Measurements from ENCODE around the gene KCTD16. TPM values are rescaled to one million over a fixed set of nuclear protein-coding genes. Genes with fewer than 3 reads are reported as not detected.

Gene KCTD16
- total and polyA plus RNA-seq, 2 donors = 0.02 to 0.09 TPM

DNA sequence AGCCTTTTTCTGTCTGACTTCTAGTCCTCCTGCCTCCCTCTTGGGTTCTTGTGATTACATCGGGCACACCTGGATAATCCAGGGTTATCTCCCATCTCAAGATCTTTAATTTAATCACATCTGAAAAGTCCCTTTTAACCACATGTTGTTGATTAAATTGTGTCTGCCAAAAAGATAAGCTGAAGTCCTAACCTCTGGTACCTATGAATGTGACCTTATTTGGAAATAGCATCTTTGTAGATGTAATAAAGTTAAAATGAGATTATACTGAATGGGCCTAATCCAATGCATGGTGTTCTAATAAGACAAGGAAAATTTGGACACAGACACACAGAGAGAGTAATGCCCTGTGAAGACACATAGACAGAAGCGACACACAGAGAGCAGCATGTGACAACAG is 232.4 kb downstream of the KCTD16 start:
- H3K4me3 ChIP-seq (ENCODE audit: low read length in 2 of 2) = no peak overlapping the region
- H3K9me3 ChIP-seq (ENCODE audit: control insufficient read depth in 2 of 2, insufficient read depth in 1 of 2, low read length in 1 of 2) = no peaks in the 10 kb centered on the region
- H3K4me1 ChIP-seq (ENCODE audit: control insufficient read depth in 2 of 2, insufficient read depth in 2 of 2, low read length in 2 of 2) = no peaks in the 10 kb centered on the region
- 99% methylated on average over 2 of the region's 2 CpGs for WGBS
- H3K27ac ChIP-seq (ENCODE audit: low read depth in 1 of 2, low read length in 1 of 2) = no peak overlapping the region
- DNase-seq (ENCODE audit: low read depth in 6 of 9, low spot score in 9 of 9) = no peak
- no peaks in the 10 kb centered on the region for H3K27me3 ChIP-seq (ENCODE audit: control insufficient read depth in 2 of 2, insufficient read depth in 1 of 2, low read length in 1 of 2)
- no peaks in the 10 kb centered on the region for H3K36me3 ChIP-seq (ENCODE audit: control insufficient read depth in 2 of 2, insufficient read depth in 2 of 2, low read length in 1 of 2)

DNA sequence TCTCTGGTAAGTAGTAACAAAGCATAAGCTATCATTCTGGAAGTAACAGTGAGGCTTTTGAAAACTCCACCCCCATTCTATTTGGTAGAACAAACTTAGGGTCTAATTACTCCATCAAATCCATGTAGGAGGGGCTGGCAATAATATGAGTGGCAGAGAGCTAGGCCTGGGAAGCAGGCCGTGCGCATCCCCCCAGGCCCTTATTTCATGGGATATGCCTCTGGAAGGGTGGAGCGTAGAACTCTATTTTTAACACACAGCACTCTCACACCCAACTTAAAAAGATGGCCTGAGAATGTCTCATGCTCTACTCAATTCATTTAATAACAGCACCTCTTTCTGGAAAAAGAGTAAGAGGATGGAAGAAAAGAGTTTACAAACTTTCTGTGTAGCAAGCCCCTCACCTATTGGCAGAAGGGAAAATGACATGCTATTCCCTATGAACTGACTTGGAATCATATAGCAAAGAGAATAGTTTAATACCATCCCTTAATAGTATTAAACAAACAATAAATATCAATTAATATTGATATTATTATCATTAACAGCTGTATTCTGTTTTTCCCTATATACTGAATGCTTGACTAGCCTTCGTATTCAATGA is 233.2 kb downstream of the KCTD16 start:
- Histone ChIP-seq H3K9me3 (ENCODE audit: control insufficient read depth in 2 of 2, insufficient read depth in 1 of 2, low read length in 1 of 2) (no peaks in the 10 kb centered on the region), H3K27ac (ENCODE audit: low read depth in 1 of 2, low read length in 1 of 2) (no peak overlapping the region), H3K36me3 (ENCODE audit: control insufficient read depth in 2 of 2, insufficient read depth in 2 of 2, low read length in 1 of 2) (no peaks in the 10 kb centered on the region), H3K4me1 (ENCODE audit: control insufficient read depth in 2 of 2, insufficient read depth in 2 of 2, low read length in 2 of 2) (no peaks in the 10 kb centered on the region), H3K27me3 (ENCODE audit: control insufficient read depth in 2 of 2, insufficient read depth in 1 of 2, low read length in 1 of 2) (no peaks in the 10 kb centered on the region), H3K4me3 (ENCODE audit: low read length in 2 of 2) (no peak overlapping the region)
- no peak for DNase-seq (ENCODE audit: low read depth in 6 of 9, low spot score in 9 of 9)
- 98% methylated on average over 4 of the region's 4 CpGs for WGBS

DNA sequence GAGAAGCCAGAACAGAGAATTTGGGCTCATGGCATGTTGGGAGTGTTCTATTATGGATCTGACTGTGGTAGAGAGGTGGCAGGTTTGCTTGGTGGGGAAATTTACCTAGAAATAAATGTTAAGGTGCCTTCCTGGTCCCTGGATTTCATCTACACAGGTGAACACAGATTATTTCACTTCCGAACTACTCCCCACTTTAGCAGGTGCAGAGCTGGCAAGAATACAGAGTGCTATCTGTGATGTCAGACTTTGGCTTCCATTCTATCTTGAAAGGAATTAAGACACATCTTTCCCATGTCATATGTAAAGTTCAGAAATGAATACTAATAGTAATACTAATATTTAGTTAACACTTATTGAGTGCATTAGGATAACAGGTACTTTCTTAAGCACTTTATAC is 234.0 kb downstream of the KCTD16 start:
- Histone ChIP-seq H3K27me3 (ENCODE audit: control insufficient read depth in 2 of 2, insufficient read depth in 1 of 2, low read length in 1 of 2) (no peaks in the 10 kb centered on the region), H3K27ac (ENCODE audit: low read depth in 1 of 2, low read length in 1 of 2) (no peak overlapping the region), H3K36me3 (ENCODE audit: control insufficient read depth in 2 of 2, insufficient read depth in 2 of 2, low read length in 1 of 2) (no peaks in the 10 kb centered on the region), H3K4me1 (ENCODE audit: control insufficient read depth in 2 of 2, insufficient read depth in 2 of 2, low read length in 2 of 2) (no peaks in the 10 kb centered on the region), H3K4me3 (ENCODE audit: low read length in 2 of 2) (no peak overlapping the region), H3K9me3 (ENCODE audit: control insufficient read depth in 2 of 2, insufficient read depth in 1 of 2, low read length in 1 of 2) (no peaks in the 10 kb centered on the region)
- no peak for DNase-seq (ENCODE audit: low read depth in 6 of 9, low spot score in 9 of 9)
- 97% methylated on average over 1 of the region's 1 CpG for WGBS

DNA sequence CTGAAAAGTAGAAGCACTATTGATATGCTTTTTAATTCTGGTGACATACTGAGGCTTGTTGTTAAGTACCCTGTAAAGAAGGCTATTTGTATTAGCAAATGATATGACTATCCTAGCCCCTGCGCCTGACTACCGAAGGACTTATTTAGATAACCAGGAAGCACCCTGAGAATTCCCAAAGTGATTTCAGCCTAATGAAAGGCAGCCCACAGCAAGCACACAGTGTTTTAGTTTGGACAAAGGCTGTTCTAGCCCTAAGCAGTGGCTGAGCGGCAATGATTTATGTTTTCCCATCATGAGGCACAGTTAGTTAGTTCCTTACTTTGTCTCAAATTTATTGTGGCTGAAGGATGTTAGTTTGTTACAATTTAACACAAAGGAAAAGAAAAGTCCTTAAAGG is 235.3 kb downstream of the KCTD16 start:
- H3K27ac ChIP-seq (ENCODE audit: low read depth in 1 of 2, low read length in 1 of 2) = no peak overlapping the region
- H3K4me3 ChIP-seq (ENCODE audit: low read length in 2 of 2) = no peak overlapping the region
- DNase-seq (ENCODE audit: low read depth in 6 of 9, low spot score in 9 of 9) = no peak
- H3K36me3 ChIP-seq (ENCODE audit: control insufficient read depth in 2 of 2, insufficient read depth in 2 of 2, low read length in 1 of 2) = no peaks in the 10 kb centered on the region
- no peaks in the 10 kb centered on the region for H3K4me1 ChIP-seq (ENCODE audit: control insufficient read depth in 2 of 2, insufficient read depth in 2 of 2, low read length in 2 of 2)
- no peaks in the 10 kb centered on the region for H3K27me3 ChIP-seq (ENCODE audit: control insufficient read depth in 2 of 2, insufficient read depth in 1 of 2, low read length in 1 of 2)
- no peaks in the 10 kb centered on the region for H3K9me3 ChIP-seq (ENCODE audit: control insufficient read depth in 2 of 2, insufficient read depth in 1 of 2, low read length in 1 of 2)
- WGBS = 53% methylated on average over 3 of the region's 3 CpGs

DNA sequence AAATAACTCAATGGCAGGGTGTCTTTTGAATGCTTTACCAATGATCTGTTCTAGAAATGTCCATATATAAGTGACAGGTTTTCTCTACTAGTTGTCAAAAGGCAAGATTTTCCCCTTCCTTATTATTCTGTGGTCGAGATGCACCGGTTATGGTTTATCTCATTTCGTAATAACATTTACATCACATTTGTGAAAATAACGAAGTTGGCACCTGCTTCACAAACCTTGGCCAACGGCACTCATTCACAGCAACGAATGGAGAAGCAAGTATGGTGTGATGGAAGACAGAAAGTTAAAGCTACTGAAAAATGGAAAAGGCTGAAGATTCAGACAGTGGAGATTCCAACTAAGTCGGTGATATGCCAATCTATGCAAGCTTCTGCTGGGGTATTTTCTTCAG is 235.8 kb downstream of the KCTD16 start:
- Histone ChIP-seq H3K4me3 (ENCODE audit: low read length in 2 of 2) (no peak overlapping the region), H3K27ac (ENCODE audit: low read depth in 1 of 2, low read length in 1 of 2) (no peak overlapping the region), H3K36me3 (ENCODE audit: control insufficient read depth in 2 of 2, insufficient read depth in 2 of 2, low read length in 1 of 2) (no peaks in the 10 kb centered on the region), H3K9me3 (ENCODE audit: control insufficient read depth in 2 of 2, insufficient read depth in 1 of 2, low read length in 1 of 2) (no peaks in the 10 kb centered on the region), H3K27me3 (ENCODE audit: control insufficient read depth in 2 of 2, insufficient read depth in 1 of 2, low read length in 1 of 2) (no peaks in the 10 kb centered on the region), H3K4me1 (ENCODE audit: control insufficient read depth in 2 of 2, insufficient read depth in 2 of 2, low read length in 2 of 2) (no peaks in the 10 kb centered on the region)
- 24% methylated on average over 7 of the region's 7 CpGs for WGBS
- DNase-seq (ENCODE audit: low read depth in 6 of 9, low spot score in 9 of 9) = no peak

DNA sequence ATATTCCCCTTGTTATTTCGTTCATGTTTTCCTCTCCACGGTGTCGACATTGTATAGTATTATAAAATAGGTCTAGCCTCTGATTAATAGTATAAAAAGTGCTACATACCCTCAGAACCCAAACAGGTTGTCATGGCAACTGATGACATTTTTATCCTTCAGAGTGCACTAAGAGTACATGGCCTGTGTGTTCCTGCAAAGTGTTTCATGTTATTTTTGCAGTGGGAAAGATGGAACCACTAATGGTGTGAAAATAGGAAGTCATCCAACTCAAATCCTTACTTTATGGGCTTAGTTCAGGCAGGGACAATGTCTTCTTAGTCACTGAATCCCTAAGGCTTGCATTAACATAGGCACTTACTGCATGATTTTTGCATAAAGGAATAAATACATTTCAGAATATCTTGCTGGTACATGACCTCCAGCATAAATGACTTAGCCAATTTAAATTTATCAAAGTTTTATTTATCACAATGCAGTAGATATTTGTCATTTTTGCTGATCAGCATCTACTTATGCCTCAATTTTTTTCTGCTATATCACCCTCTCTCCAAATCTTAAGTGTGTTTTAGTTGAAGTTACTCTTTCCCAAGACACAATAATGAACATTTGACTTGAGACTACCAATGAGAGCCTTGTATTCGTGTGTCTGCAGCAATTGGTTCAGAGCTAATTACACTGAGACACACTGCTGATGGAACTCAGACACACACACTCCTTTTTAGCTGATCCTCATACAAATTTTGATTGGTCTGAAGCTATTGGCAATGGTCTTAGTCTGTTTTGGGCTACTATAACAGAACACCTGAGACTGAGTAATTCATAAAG is 243.7 kb downstream of the KCTD16 start:
- Histone ChIP-seq H3K27ac (ENCODE audit: low read depth in 1 of 2, low read length in 1 of 2) (no peak overlapping the region), H3K9me3 (ENCODE audit: control insufficient read depth in 2 of 2, insufficient read depth in 1 of 2, low read length in 1 of 2) (no peaks in the 10 kb centered on the region), H3K4me1 (ENCODE audit: control insufficient read depth in 2 of 2, insufficient read depth in 2 of 2, low read length in 2 of 2) (no peaks in the 10 kb centered on the region), H3K27me3 (ENCODE audit: control insufficient read depth in 2 of 2, insufficient read depth in 1 of 2, low read length in 1 of 2) (no peaks in the 10 kb centered on the region), H3K36me3 (ENCODE audit: control insufficient read depth in 2 of 2, insufficient read depth in 2 of 2, low read length in 1 of 2) (no peaks in the 10 kb centered on the region), H3K4me3 (ENCODE audit: low read length in 2 of 2) (no peak overlapping the region)
- no peak for DNase-seq (ENCODE audit: low read depth in 6 of 9, low spot score in 9 of 9)
- 88% methylated on average over 4 of the region's 4 CpGs for WGBS

DNA sequence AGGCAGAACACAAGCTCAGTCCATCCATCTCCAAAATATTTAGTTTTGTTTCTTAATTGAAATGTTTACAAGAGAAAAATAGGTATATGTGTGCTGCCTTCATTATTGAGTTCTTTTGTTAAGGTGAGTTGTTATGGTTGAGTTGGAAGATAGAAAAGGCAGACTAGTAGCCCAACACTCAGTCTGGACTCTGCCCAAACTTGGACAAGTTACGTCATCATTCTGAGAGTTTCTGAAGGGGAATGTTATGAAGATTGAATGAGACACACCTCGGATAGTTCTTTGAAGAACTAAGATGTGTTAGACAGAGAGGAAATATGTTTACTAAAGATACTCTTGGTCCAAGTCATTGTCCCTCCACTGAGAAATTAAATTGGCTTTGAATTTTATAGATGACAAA is 245.5 kb downstream of the KCTD16 start:
- no peak for DNase-seq (ENCODE audit: low read depth in 6 of 9, low spot score in 9 of 9)
- 90% methylated on average over 2 of the region's 2 CpGs for WGBS
- H3K4me3 ChIP-seq (ENCODE audit: low read length in 2 of 2) = no peak overlapping the region

DNA sequence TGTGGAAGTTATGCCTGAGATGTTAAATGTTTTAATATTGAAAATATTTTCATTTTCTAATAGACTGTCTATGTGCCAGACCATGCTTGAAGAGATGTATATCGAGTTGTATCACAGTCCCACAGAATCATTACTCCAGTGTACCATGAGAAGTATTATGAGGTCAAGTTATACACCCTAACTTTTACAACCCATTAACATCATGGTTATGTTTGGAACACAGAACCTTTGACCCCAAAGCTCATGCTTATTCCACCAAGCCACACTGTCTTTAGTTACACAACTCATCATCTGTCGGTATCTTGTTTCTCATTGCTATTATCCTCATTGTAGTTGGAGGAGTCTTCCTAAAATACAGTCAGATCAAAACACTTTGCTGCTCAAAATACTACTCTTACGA is 248.0 kb downstream of the KCTD16 start:
- WGBS = 89% methylated on average over 3 of the region's 3 CpGs
- Histone ChIP-seq H3K4me3 (ENCODE audit: low read length in 2 of 2) (no peak overlapping the region), H3K27ac (ENCODE audit: low read depth in 1 of 2, low read length in 1 of 2) (no peak overlapping the region), H3K9me3 (ENCODE audit: control insufficient read depth in 2 of 2, insufficient read depth in 1 of 2, low read length in 1 of 2) (no peaks in the 10 kb centered on the region), H3K4me1 (ENCODE audit: control insufficient read depth in 2 of 2, insufficient read depth in 2 of 2, low read length in 2 of 2) (no peaks in the 10 kb centered on the region), H3K36me3 (ENCODE audit: control insufficient read depth in 2 of 2, insufficient read depth in 2 of 2, low read length in 1 of 2) (no peaks in the 10 kb centered on the region), H3K27me3 (ENCODE audit: control insufficient read depth in 2 of 2, insufficient read depth in 1 of 2, low read length in 1 of 2) (no peaks in the 10 kb centered on the region)
- DNase-seq (ENCODE audit: low read depth in 6 of 9, low spot score in 9 of 9) = no peak

More for the DNA sequence above, 245.5 kb downstream of the KCTD16 start:
- Histone ChIP-seq H3K27ac (ENCODE audit: low read depth in 1 of 2, low read length in 1 of 2) (no peak overlapping the region), H3K27me3 (ENCODE audit: control insufficient read depth in 2 of 2, insufficient read depth in 1 of 2, low read length in 1 of 2) (no peaks in the 10 kb centered on the region), H3K4me1 (ENCODE audit: control insufficient read depth in 2 of 2, insufficient read depth in 2 of 2, low read length in 2 of 2) (no peaks in the 10 kb centered on the region), H3K9me3 (ENCODE audit: control insufficient read depth in 2 of 2, insufficient read depth in 1 of 2, low read length in 1 of 2) (no peaks in the 10 kb centered on the region), H3K36me3 (ENCODE audit: control insufficient read depth in 2 of 2, insufficient read depth in 2 of 2, low read length in 1 of 2) (no peaks in the 10 kb centered on the region)

DNA sequence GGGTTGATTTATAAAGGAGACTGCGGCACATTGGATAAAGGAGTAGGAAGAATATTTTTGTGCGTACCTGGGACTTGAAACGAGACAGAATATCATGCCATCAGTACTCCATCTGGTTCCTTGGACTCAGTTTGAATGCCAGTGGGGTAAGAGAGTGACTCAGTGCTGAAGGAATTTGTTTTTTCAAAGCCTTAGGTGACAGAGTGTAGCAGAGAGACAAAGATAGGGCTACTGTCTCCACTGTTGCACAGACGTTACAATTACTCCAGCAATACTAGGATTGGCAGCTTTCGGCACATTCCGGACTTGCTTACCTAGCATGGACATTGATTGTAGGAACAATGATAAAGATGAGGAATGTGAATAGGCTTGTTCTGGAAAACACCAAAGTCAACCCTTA is 250.7 kb downstream of the KCTD16 start:
- 93% methylated on average over 6 of the region's 6 CpGs for WGBS

More for the DNA sequence above, 250.7 kb downstream of the KCTD16 start:
- Histone ChIP-seq H3K4me1 (ENCODE audit: control insufficient read depth in 2 of 2, insufficient read depth in 2 of 2, low read length in 2 of 2) (no peaks in the 10 kb centered on the region), H3K9me3 (ENCODE audit: control insufficient read depth in 2 of 2, insufficient read depth in 1 of 2, low read length in 1 of 2) (no peaks in the 10 kb centered on the region), H3K27me3 (ENCODE audit: control insufficient read depth in 2 of 2, insufficient read depth in 1 of 2, low read length in 1 of 2) (no peaks in the 10 kb centered on the region), H3K36me3 (ENCODE audit: control insufficient read depth in 2 of 2, insufficient read depth in 2 of 2, low read length in 1 of 2) (no peaks in the 10 kb centered on the region), H3K4me3 (ENCODE audit: low read length in 2 of 2) (no peak overlapping the region), H3K27ac (ENCODE audit: low read depth in 1 of 2, low read length in 1 of 2) (no peak overlapping the region)
- no peak for DNase-seq (ENCODE audit: low read depth in 6 of 9, low spot score in 9 of 9)

All from thymus (tissue), 11 donors.